Measurements from ENCODE around the gene GDF10.

GDF10 gene

GRCh38 chr10:47349516-47349915 is 49.5 kb downstream of the GDF10 start:
- Histone ChIP-seq H3K9ac (ENCODE audit: low read depth, low read length) (no peak overlapping the region), H3K9me3 (ENCODE audit: control insufficient read depth, insufficient read depth, low read length) (no peaks in the 10 kb centered on the region), H3K36me3 (ENCODE audit: insufficient read depth, low read length) (no peaks in the 10 kb centered on the region), H3K4me1 (ENCODE audit: insufficient read depth, low read length) (no peaks in the 10 kb centered on the region)

- Histone ChIP-seq H3K4me1 (ENCODE audit: insufficient read depth, low read length) (no peaks in the 10 kb centered on the region), H3K36me3 (ENCODE audit: insufficient read depth, low read length) (no peaks in the 10 kb centered on the region), H3K9me3 (ENCODE audit: control insufficient read depth, insufficient read depth, low read length) (no peaks in the 10 kb centered on the region)
These were observed 50.0 kb downstream of the GDF10 start for GRCh38 chr10:47349941-47350371.

GRCh38 chr10:47350671-47351640 is 51.0 kb downstream of the GDF10 start:
- no peaks in the 10 kb centered on the region for H3K36me3 ChIP-seq (ENCODE audit: insufficient read depth, low read length)
- no peak overlapping the region for H3K9ac ChIP-seq (ENCODE audit: low read depth, low read length)
- H3K4me1 ChIP-seq (ENCODE audit: insufficient read depth, low read length), result no peaks in the 10 kb centered on the region
- no peaks in the 10 kb centered on the region for H3K9me3 ChIP-seq (ENCODE audit: control insufficient read depth, insufficient read depth, low read length)

More at GRCh38 chr10:47349941-47350371, 50.0 kb downstream of the GDF10 start:
- H3K9ac ChIP-seq (ENCODE audit: low read depth, low read length), result no peak overlapping the region

GRCh38 chr10:47351899-47352815 is 52.2 kb downstream of the GDF10 start:
- H3K9ac ChIP-seq (ENCODE audit: low read depth, low read length), result no peak overlapping the region
- H3K4me1 ChIP-seq (ENCODE audit: insufficient read depth, low read length), result no peaks in the 10 kb centered on the region
- no peaks in the 10 kb centered on the region for H3K9me3 ChIP-seq (ENCODE audit: control insufficient read depth, insufficient read depth, low read length)
- H3K36me3 ChIP-seq (ENCODE audit: insufficient read depth, low read length), result no peaks in the 10 kb centered on the region

GRCh38 chr10:47353351-47353750 is 53.4 kb downstream of the GDF10 start:
- Histone ChIP-seq H3K4me1 (ENCODE audit: insufficient read depth, low read length) (no peaks in the 10 kb centered on the region), H3K36me3 (ENCODE audit: insufficient read depth, low read length) (no peaks in the 10 kb centered on the region), H3K9me3 (ENCODE audit: control insufficient read depth, insufficient read depth, low read length) (no peaks in the 10 kb centered on the region)

GRCh38 chr10:47354165-47354564 is 54.2 kb downstream of the GDF10 start:
- H3K4me1 ChIP-seq (ENCODE audit: insufficient read depth, low read length), result no peaks in the 10 kb centered on the region
- no peak overlapping the region for H3K9ac ChIP-seq (ENCODE audit: low read depth, low read length)
- H3K36me3 ChIP-seq (ENCODE audit: insufficient read depth, low read length), result no peaks in the 10 kb centered on the region
- H3K9me3 ChIP-seq (ENCODE audit: control insufficient read depth, insufficient read depth, low read length), result no peaks in the 10 kb centered on the region

More at GRCh38 chr10:47353351-47353750, 53.4 kb downstream of the GDF10 start:
- no peak overlapping the region for H3K9ac ChIP-seq (ENCODE audit: low read depth, low read length)

- H3K36me3 ChIP-seq (ENCODE audit: insufficient read depth, low read length), result no peaks in the 10 kb centered on the region
- no peaks in the 10 kb centered on the region for H3K9me3 ChIP-seq (ENCODE audit: control insufficient read depth, insufficient read depth, low read length)
- no peaks in the 10 kb centered on the region for H3K4me1 ChIP-seq (ENCODE audit: insufficient read depth, low read length)
- H3K9ac ChIP-seq (ENCODE audit: low read depth, low read length), result no peak overlapping the region
These were observed 54.9 kb downstream of the GDF10 start for GRCh38 chr10:47354900-47355299.

GRCh38 chr10:47356708-47357107 is 56.7 kb downstream of the GDF10 start:
- Histone ChIP-seq H3K9me3 (ENCODE audit: control insufficient read depth, insufficient read depth, low read length) (no peaks in the 10 kb centered on the region), H3K4me1 (ENCODE audit: insufficient read depth, low read length) (no peaks in the 10 kb centered on the region), H3K9ac (ENCODE audit: low read depth, low read length) (no peak overlapping the region), H3K36me3 (ENCODE audit: insufficient read depth, low read length) (no peaks in the 10 kb centered on the region)

GRCh38 chr10:47357131-47357582 is 57.2 kb downstream of the GDF10 start:
- Histone ChIP-seq H3K9me3 (ENCODE audit: control insufficient read depth, insufficient read depth, low read length) (no peaks in the 10 kb centered on the region), H3K36me3 (ENCODE audit: insufficient read depth, low read length) (no peaks in the 10 kb centered on the region), H3K4me1 (ENCODE audit: insufficient read depth, low read length) (no peaks in the 10 kb centered on the region), H3K9ac (ENCODE audit: low read depth, low read length) (no peak overlapping the region)

GRCh38 chr10:47357911-47358310 is 57.9 kb downstream of the GDF10 start:
- H3K36me3 ChIP-seq (ENCODE audit: insufficient read depth, low read length), result no peaks in the 10 kb centered on the region

GRCh38 chr10:47358457-47358856 is 58.5 kb downstream of the GDF10 start:
- Histone ChIP-seq H3K9me3 (ENCODE audit: control insufficient read depth, insufficient read depth, low read length) (no peaks in the 10 kb centered on the region), H3K4me1 (ENCODE audit: insufficient read depth, low read length) (no peaks in the 10 kb centered on the region), H3K36me3 (ENCODE audit: insufficient read depth, low read length) (no peaks in the 10 kb centered on the region), H3K9ac (ENCODE audit: low read depth, low read length) (no peak overlapping the region)

More at GRCh38 chr10:47357911-47358310, 57.9 kb downstream of the GDF10 start:
- Histone ChIP-seq H3K4me1 (ENCODE audit: insufficient read depth, low read length) (no peaks in the 10 kb centered on the region), H3K9ac (ENCODE audit: low read depth, low read length) (no peak overlapping the region), H3K9me3 (ENCODE audit: control insufficient read depth, insufficient read depth, low read length) (no peaks in the 10 kb centered on the region)

- Histone ChIP-seq H3K36me3 (ENCODE audit: insufficient read depth, low read length) (no peaks in the 10 kb centered on the region), H3K9me3 (ENCODE audit: control insufficient read depth, insufficient read depth, low read length) (no peaks in the 10 kb centered on the region), H3K4me1 (ENCODE audit: insufficient read depth, low read length) (no peaks in the 10 kb centered on the region), H3K9ac (ENCODE audit: low read depth, low read length) (no peak overlapping the region)
These were observed 59.1 kb downstream of the GDF10 start for GRCh38 chr10:47359101-47359500.

- Histone ChIP-seq H3K4me1 (ENCODE audit: insufficient read depth, low read length) (no peaks in the 10 kb centered on the region), H3K9ac (ENCODE audit: low read depth, low read length) (no peak overlapping the region), H3K9me3 (ENCODE audit: control insufficient read depth, insufficient read depth, low read length) (no peaks in the 10 kb centered on the region), H3K36me3 (ENCODE audit: insufficient read depth, low read length) (no peaks in the 10 kb centered on the region)
These were observed 59.8 kb downstream of the GDF10 start for GRCh38 chr10:47359626-47360418.

Data from ES-I3 (cell line).